HG03432 (cell line): ENCODE data around the gene PTCH2.
"Not testable (repeated sequence)": the region's sequence is repeated elsewhere in the genome, so short reads cannot be mapped to it uniquely, and the experiment has no call there.

Source experiments
- ATAC-seq: cut with Tn5 transposase; IDR thresholded peaks from one replicate; pipeline ENCODE4 v1.9.1; 2021; ENCODE audit warnings: mild to moderate bottlenecking, moderate library complexity; ENCODE audit not compliant: unreplicated experiment

The PTCH2 gene

DNA sequence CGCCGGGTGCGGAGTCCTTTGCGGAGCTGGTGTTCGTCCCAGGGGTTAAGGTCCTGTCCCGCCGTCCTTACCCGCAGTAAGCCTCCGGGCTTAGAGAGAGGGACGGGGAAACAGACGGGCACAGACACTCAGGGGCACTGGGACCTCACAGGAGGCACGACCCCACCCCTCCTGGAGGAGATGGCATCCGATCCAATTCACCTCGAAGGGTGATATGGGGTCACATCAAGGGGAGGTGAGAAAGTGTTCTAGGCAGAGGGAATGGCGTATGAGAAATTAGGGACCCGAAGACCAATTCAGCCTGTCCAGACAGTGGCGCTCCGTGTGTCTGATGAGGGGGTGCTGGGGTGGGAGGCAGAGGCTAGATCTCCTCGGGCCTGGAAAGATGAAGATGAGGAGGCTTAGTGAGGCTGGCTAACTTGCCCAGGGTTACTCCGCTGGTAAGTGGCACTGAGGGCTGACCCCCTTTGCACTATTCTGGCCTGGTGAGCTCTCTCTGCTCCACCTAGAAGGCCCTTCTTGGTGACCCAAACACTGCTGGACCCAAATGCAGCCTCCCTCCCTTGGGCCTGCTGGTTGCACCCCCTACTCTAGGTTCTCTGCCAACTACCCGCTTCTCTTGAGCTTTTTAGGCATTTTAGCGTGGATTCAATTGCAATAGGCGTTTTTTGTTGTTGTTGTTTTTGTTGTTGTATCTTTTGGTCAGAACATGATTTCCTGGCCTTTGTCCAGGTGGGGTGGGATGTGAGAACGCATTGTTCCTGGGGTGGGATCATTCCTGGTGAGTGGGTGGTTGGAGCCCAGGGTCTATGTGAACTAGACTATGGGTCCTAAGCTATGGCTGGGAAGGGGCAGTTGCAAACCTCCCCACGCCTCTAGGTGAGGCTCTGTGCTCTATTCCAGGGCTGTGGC, 22.5 kb downstream of the PTCH2 start:
- ATAC-seq: no peak

DNA sequence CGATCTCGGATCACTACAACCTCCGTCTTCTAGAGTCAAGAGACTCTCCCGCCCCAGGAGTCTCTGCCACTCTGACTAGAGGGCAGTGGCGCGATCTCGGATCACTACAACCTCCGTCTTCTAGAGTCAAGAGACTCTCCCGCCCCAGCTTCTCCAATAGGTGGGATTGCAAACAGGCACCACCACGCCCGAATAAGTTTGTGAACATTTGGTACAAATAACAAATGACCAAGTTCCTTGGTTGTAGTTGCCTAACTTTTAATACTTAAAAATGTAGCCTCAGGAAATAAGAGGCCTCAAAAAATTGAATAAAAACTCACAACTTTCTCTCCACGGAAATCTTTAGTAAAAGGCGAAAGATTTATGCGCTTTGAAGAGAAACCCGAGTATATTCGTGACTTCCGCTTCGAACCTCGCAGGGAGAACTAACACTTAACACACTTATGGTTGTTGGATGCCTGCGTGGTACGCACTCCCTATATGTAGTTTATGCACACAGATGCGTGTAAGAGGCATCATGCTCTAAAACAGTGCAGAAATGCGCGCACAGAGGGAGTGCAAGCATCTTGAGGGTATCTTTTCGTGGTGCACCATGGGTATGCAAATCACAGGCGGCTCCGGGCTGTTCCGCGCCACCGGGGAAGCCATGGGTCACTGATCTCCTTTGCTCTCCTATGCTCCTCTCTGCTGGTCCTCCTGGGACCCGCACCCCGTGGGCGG, 23.3 kb downstream of the PTCH2 start:
- ATAC-seq: peak; percentile 82

DNA sequence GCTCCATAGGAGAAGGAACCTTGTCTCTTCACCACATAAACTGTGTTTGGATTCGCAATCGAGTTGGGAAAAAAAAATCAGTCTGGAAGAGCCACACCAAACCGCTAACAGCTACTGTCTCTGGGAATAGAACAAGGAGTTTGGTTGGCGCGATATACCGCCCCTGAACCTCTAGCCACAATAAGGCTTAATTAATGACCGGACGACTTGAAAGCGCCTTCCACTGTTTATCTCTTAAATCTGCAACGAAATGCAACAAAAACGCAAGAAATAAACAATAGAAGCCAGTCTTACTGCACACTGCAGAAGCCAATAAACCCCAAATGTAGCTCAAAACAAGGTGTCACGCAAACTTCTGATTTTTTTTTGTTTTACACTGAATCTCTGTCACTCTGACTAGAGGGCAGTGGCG, 23.9 kb downstream of the PTCH2 start:
- no peak for ATAC-seq

DNA sequence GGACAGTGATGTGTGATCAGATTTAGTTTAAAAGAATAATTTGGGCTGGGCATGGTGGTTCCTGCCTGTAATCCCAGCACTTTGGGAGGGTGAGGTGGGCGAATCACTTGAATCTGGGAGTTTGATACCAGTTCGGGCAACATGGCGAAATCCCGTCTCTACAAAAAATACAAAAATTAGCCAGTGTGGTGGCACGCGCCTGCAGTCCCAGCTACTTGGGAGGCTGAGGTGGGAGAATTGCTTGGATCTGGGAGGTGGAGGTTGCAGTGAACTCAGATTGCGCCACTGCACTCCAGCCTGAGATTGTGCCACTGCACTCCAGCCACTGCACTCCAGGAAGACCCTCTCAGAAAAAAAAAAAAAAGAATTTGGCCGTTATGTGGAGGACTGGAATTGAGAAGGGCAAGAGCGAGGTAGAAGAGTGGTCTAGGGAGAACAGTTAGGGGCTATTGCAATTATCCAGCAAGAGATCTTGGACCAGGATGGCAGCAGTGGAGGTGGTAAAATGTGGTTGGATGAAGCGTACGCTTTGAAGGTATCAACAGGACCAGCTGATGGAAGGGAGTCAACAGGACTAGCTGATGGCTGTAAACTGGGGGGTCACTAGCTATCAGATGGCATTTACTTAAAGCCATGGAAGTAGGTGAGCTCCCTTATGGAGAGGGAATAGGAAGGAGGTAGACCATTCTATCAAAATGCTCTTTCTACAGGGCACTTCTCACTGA, 25.1 kb downstream of the PTCH2 start:
- no peak for ATAC-seq

DNA sequence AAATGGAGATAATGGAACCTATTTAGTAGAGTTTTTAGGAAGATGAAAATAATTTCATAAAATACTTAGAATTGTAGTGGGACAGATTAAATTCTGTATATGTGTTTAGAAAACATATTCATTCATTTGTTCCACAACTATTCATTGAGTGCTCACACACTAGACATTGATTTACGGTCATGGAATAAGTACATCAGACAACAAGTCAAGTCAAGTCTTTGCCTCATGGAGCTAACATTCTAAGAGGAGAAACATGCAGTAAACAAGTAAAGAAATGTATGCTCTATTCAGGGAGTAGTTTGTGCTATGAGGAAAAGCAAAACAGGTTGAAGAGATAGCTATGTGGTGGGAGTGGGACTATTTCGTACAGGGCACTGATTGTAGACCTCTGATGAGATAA, 25.7 kb downstream of the PTCH2 start:
- no peak for ATAC-seq

DNA sequence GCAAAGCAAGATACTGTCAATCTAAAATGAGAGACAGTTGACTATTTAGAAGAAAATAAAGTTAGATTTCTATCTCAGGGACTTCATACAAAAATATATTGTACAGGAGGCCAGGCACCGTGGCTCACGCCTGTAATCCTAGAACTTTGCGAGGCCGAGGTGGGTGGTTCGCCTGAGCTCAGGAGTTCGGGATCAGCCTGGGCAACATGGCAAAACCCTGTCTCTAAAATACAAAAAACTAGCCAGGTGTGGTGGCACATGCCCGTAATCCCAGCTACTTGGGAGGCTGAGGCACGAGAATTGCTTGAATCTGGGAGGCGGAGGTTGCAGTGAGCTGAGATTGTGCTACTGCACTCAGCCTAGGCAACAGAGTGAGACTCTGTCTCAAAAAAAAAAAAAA, 27.1 kb downstream of the PTCH2 start:
- not testable (repeated sequence) for ATAC-seq

DNA sequence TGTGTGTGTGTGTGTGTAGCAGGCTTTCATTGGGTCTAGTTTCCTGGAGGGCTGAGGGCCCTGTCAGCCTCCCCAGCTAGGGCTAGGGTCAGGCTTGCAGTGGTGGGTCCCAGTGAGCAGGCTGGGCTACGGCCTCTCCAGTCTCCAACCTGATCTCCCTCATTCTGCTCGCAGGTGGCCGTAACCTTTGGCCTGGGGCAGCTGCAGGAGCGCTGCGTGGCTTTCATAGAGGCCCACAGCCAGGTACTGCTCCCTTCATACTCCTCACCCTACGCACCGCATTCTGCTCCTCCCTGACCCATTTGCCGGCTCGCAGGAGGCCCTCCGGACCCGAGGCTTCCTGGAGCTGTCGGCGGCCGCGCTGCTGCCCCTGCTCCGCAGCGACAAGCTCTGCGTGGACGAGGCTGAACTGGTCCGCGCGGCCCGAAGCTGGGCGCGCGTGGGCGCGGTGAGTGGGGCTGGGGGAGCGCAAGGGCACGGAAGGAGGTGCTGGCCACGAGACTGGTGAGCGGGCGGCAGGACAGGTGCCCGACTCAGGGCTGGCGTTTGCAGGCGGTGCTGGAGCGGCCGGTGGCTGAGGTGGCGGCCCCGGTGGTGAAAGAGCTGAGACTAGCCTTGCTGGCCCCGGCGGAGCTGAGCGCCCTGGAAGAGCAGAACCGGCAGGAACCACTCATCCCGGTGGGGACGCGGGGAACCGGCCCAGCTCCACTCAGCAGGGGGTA, 30.1 kb downstream of the PTCH2 start:
- no peak for ATAC-seq

DNA sequence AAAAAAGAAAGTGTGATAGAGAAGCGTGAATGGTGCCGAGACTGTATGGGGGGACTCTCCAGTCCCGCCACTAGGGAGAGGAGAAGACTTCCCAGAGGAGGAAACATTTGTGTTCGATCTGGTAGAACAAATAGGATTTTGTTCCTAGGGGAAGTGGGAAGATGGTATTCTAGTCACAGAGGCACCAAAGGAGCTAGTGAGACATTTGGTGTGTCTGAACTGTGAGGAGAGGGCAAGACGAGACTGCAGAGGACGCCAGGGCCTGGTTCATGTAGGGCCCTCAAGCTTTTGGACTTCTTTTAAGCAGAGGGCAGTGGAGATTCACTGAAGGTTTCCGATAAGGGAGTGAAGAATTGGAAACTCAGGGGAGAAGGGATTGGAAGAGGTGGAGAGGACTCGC, 31.8 kb downstream of the PTCH2 start:
- no peak for ATAC-seq

DNA sequence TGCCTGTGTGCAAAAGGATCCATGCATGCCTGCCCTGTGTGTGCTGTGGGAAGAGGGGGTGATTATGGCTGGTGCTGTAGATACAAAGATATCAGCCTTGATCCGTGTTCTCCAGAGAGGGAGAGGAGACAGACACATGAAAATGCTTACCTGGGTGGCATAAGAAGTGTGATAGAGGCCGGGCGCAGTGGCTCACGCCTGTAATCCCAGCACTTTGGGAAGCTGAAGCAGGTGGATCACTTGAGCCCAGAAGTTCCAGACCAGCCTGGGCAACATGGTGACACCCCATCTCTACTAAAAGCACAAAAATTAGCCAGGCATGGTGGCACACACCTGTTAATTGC, 32.3 kb downstream of the PTCH2 start:
- ATAC-seq: not testable (repeated sequence)

DNA sequence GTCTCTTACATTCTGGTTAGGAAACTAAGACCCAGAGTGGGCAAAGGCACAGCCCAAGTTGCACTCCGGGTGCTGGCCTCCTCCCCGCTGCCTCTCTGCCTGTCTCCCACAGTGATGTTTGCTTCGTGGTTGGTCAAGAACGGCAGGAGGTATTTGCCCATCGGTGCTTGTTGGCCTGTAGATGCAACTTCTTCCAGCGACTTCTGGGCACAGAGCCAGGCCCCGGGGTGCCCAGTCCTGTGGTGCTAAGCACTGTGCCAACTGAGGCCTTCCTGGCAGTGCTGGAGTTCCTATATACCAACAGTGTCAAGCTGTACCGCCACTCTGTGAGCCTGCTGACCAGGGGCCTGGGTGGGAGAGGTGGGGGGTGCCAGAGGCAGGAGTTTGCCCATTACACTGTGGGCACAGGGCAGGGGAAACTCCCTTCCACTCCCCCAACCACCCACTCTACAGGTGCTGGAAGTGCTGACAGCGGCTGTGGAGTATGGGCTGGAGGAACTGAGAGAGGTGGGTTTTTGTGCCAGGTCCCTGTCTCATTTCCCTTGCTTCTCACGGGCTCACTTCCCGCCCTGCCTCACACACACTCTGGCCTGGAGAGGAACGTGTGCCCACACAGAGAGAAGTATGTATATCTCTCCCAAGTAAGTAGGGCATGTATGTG, 32.8 kb downstream of the PTCH2 start:
- no peak for ATAC-seq

DNA sequence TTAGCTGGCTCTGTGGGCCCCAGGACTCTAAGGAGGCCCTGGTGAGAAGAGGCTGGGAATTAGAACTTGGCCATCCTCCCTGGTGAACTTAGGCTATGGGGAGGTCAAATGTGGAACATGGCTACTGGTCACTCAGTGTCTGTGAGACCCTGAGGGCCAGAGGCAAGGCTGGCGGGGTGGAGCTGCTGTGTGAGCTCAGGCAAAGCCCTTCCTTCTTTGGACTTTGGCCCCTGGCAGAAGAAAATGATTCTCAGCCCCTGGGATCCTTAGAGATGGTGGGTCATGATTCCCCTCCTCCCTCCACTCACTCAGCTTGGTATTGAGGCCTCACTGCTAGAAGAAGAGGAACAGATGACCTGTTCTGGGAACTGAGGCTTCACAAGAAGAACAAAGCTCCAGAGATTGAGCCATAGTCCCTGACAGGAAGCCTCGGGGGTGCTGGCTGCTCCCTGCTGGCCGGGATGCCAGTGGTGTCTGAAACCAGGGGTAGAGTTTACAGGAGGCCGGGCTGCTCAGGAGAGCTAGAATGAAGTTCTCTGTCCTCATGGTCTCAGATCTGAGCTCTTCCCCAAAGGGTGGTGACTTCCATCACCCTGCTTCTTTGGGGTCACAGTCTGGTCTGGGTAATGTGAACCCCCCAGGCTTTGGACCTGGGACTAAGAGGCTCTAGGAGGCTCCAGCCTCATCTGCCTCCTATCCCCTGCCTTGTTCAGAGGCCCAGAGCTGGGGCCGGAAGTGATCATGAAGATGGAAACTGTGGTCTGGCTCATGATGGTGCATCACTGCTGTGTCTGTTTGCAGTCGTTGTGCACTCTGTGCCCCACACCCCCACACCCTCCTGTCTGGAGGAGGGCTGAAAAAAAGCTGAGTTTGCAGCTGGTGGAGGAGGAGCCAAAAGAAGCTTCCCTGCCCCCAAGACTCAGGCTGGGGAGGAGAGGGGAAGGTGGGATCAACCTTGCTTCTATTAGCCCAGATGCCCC, 33.8 kb downstream of the PTCH2 start:
- peak; percentile 48 for ATAC-seq

DNA sequence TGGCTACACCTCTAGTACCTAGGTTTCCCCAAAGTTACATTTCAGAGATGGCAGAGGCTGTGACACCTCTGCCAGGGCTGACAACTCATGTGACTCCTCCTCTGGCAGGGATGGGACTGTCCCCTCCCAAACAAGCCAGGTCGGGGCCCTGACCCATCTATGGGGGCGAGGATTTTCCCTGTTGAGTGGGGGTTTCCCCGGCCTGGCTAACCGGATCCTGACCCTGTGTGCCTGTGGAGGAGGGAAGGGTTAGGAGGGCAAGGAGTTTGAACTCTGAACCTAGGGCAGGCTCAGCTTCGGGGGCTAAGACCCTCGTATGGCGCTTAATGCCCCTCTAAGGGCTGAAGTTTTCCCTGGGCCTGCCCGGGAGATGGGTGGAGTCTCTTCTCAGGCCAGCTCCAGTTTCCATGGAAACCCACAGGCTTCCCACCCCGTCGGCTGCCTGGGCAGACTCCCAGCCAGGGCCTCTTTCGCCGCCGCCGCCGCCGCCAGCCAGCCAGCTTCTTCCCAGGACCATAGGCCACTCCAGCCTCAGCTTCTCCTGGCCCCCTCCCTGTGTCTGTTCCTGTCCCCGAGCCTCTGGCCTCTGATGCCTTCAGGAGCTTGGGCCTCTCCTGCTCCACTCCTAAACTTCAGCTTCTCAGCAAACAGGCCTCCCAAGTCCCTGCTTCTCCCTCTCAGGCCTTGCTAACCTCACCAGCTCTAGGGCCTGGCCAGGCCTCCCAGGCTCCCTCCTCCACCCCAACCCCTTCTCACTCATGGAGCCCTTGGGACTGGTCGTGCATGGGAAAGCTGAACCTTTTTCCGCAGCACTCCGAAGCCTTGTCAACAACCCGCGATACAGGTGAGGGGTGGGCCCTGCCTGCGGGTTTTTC, 34.8 kb downstream of the PTCH2 start, which contains the start of gene BTBD19:
TSS of gene BTBD19 (plus strand) at position 461 of the 875 bp plus-strand sequence. CDS start at position 759, 298 bp downstream.
- peak; percentile 31 for ATAC-seq

DNA sequence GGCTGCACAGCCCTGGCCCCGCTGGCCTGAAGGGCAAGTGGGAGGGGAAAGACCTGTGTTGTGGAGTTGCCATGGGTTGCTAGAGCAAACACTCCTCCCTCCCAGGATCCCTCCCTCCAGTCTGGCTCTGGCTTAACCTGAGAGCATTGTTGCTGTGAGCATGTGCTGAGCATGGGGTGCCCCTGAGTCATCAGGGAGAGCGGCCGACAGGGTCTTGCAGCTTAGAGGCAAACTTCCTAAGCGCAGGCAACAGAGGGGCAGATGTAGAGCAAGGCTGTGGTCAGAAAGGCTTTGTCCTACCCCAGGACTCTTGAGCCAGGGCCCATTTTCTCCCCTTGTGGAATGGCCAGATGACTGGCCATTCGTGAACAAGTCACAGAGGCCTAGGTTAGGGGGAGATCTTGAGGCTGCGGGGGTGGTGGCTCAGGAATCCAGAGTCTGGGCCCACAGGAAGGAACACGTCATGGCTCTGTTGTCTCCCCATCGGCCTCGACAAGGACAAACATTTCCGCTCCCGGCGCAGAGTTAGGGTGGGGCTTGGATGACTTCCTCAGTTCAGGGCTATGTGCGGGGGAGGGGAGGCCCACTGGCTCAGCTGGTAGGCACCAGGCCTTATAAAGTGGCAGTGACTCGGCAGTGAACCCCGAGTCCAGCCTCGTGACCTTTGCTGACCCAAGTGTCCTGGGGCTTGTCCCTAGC, 35.5 kb downstream of the PTCH2 start:
- ATAC-seq: peak; percentile 37

DNA sequence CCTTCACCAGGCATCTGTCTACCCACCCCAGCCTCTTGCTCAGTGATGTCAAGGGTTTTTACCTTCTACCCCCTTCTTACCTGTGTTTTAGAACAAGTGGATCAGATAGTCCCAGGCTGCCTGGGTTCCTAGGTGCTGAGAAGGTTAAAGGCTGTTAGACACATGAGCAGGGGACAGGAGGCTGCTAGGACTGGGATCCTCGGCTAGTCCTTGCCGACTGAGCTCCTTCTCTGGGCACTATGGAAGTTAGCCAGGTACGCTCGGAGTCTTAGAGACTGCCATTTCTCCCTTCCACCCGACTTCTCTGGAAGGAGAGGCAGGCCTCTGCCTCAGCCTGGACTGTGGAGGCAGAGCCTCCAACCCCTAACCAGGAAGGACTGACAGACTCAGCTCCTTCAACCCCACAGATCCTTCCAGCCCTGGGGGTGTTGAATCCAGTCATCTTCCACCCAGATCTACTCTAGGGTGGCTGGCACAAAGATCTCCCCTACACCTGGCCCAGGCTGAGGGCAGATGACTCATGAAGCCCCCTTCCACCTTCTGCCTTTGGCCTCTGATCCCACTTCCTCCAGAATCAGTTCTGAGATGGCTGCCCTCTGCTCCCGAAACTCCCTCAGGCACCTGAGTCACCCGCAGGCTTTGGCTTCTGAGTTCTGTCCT, 36.2 kb downstream of the PTCH2 start, which contains the start of gene DYNLT4:
TSS of gene DYNLT4 (minus strand) at position 648 of the 660 bp plus-strand sequence. CDS start 683 bp downstream, outside the sequence.
- ATAC-seq: no peak

DNA sequence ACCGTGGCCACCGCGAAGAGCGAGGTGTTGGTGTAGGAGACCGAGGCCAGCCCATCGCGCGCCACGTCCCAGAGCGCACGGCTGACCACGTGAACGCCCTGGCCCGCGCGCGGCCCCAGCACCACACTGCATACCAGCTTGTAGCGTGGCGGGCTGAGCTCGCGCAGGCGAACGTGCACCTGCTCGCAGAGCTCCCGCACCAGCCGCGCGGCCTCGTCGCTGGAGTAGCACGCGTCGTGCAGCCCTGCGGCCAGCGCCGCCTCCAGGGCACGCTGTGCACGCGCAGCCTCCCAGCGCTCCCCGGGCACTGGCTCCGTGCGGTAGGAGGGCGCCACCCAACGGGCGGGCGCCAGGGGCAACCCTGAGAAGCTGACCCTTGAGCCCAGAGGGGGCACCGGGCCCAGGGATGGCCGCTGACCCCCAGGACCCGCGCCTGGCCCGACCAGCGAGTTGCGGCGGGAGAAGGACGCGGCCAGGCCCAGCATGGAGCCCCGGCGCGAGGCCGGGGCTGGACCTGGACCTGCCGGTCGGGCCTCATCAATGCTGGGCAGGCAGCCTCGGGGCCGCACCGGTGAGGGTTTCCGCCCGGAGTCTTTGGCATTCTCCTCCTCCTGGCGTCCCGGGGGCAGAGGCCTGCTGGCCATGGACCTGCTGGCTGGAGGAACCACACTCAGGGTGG, 36.9 kb downstream of the PTCH2 start:
- no peak for ATAC-seq

DNA sequence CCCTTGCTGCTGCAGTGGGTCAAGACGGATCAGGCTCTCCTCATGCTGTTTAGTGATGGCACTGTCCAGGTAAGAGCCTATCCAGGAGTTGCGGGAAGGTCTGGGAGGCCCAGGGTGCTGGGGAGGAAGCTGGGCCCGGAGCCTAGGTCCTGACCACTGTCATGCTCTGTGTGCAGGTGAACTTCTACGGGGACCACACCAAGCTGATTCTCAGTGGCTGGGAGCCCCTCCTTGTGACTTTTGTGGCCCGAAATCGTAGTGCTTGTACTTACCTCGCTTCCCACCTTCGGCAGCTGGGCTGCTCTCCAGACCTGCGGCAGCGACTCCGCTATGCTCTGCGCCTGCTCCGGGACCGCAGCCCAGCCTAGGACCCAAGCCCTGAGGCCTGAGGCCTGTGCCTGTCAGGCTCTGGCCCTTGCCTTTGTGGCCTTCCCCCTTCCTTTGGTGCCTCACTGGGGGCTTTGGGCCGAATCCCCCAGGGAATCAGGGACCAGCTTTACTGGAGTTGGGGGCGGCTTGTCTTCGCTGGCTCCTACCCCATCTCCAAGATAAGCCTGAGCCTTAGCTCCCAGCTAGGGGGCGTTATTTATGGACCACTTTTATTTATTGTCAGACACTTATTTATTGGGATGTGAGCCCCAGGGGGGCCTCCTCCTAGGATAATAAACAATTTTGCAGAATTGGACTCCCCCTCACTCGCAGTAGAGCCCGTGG, 37.6 kb downstream of the PTCH2 start:
- no peak for ATAC-seq
